GM12891 (cell line): ENCODE measurements around the gene CDK8.

Experiments used
- POLR2A ChIP-seq: IDR thresholded peaks from 2 replicates; pipeline ENCODE4 v1.6.1; 2011; ENCODE audit warnings: low read depth, low read length, control low read depth
- POLR2AphosphoS5 ChIP-seq: IDR thresholded peaks from 2 replicates; pipeline ENCODE4 v1.6.1; 2011; ENCODE audit warnings: low read depth, low read length, control low read depth
- POU2F2 ChIP-seq: IDR thresholded peaks from 2 replicates; pipeline ENCODE4 v1.6.1; 2011; ENCODE audit warnings: low read depth, mild to moderate bottlenecking, control low read depth, low read length, moderate library complexity
- SPI1 ChIP-seq: IDR thresholded peaks from 2 replicates; pipeline ENCODE4 v1.6.1; 2011; ENCODE audit warnings: low read depth, low read length, control low read depth
- TAF1 ChIP-seq: IDR thresholded peaks from 2 replicates; pipeline ENCODE4 v1.6.1; 2011; ENCODE audit warnings: low read depth, low read length, control low read depth

GRCh38 chr13:26379831-26380230 lies 125.9 kb downstream of the CDK8 start:
- TF ChIP-seq POLR2A (no peak), POLR2AphosphoS5 (no peak), TAF1 (no peak), POU2F2 (no peak), SPI1 (no peak)
